IMR-90 (cell line): ENCODE results near the gene MAST3. TPM values are rescaled to one million over a fixed set of nuclear protein-coding genes. Genes with fewer than 3 reads are reported as not detected.

ENCODE experiments used
- ATAC-seq: fragments of 200-7000 bp; cut with Tn5 transposase; 2 replicates; pipeline ENCODE4 v1.9.1; 2020; ENCODE audit warnings: low read depth, mild to moderate bottlenecking, moderate library complexity
- BruUV-seq: library from RNA; stranded (reverse); fragments of 400-500 nt; replicated peaks from 2 replicates; lab custom pipeline; 2021; lab: Mats Ljungman, UMichigan
- CTCF ChIA-PET: fragments of 300-600 bp; formaldehyde crosslinking; extraction: SDS; loops from one replicate; lab custom pipeline; 2021; ENCODE audit warnings: antibody characterized with exemption; lab: Yijun Ruan, JAX
- POLR2A ChIA-PET: fragments of 300-600 bp; sonication (Branson Sonifier 250); formaldehyde crosslinking; loops from one replicate; lab custom pipeline; 2022; ENCODE audit warnings: antibody characterized with exemption; ENCODE audit not compliant: unreplicated experiment; lab: Charles Lee
- DNase-seq: peaks from one replicate; pipeline ENCODE4 v3.0.0; 2013
- H2AFZ ChIP-seq: replicated peaks from 2 replicates; pipeline ENCODE3; 2013; ENCODE audit warnings: low read length, mild to moderate bottlenecking; ENCODE audit not compliant: poor library complexity
- H2AK5ac ChIP-seq: 2 replicates; pipeline ENCODE4 v1.6.1; 2013; ENCODE audit warnings: low read depth, low read length, inconsistent platforms
- H2AK9ac ChIP-seq: replicated peaks from 2 replicates; pipeline ENCODE3; 2013; ENCODE audit warnings: mild to moderate bottlenecking, low read depth, low read length, moderate library complexity; ENCODE audit not compliant: poor library complexity
- H2BK120ac ChIP-seq: 2 replicates; pipeline ENCODE4 v1.6.1; 2013; ENCODE audit warnings: low read depth, low read length, inconsistent platforms
- H2BK15ac ChIP-seq: 3 replicates; pipeline ENCODE4 v1.6.1; 2013; ENCODE audit warnings: low read depth, low read length, inconsistent platforms
- H2BK20ac ChIP-seq: 2 replicates; pipeline ENCODE4 v1.6.1; 2013; ENCODE audit warnings: low read depth, mild to moderate bottlenecking, inconsistent platforms, low read length, moderate library complexity
- H2BK5ac ChIP-seq: 2 replicates; pipeline ENCODE4 v1.6.1; 2013; ENCODE audit warnings: mild to moderate bottlenecking, low read depth, low read length, inconsistent platforms; ENCODE audit not compliant: poor library complexity, severe bottlenecking
- H3K14ac ChIP-seq: replicated peaks from 2 replicates; pipeline ENCODE4 v1.6.1; 2013; ENCODE audit warnings: low read depth, low read length, inconsistent platforms
- H3K18ac ChIP-seq: 2 replicates; pipeline ENCODE4 v1.6.1; 2013; ENCODE audit warnings: low read depth, low read length, control low read depth
- H3K23ac ChIP-seq: 2 replicates; pipeline ENCODE4 v1.6.1; 2013; ENCODE audit warnings: low read depth, low read length, inconsistent platforms
- H3K27ac ChIP-seq: 2 replicates; pipeline ENCODE4 v1.5.1; 2013; ENCODE audit warnings: mild to moderate bottlenecking, control low read depth, low read length; ENCODE audit not compliant: insufficient read depth
- H3K27me3 ChIP-seq: 2 replicates; pipeline ENCODE4 v1.6.1; 2013; ENCODE audit warnings: low read length; ENCODE audit not compliant: control insufficient read depth, insufficient read depth
- H3K36me3 ChIP-seq: 2 replicates; pipeline ENCODE4 v1.6.1; 2013; ENCODE audit warnings: low read length, mixed read lengths; ENCODE audit not compliant: control insufficient read depth, insufficient read depth
- H3K4ac ChIP-seq: 2 replicates; pipeline ENCODE4 v1.6.1; 2013; ENCODE audit warnings: low read depth, low read length, inconsistent platforms
- H3K4me1 ChIP-seq: 2 replicates; pipeline ENCODE4 v1.6.1; 2013; ENCODE audit warnings: low read length, mixed read lengths; ENCODE audit not compliant: control insufficient read depth, insufficient read depth
- H3K4me2 ChIP-seq: 2 replicates; pipeline ENCODE4 v1.6.1; 2013; ENCODE audit warnings: low read depth, mild to moderate bottlenecking, control low read depth, low read length, moderate library complexity
- H3K4me3 ChIP-seq: 2 replicates; pipeline ENCODE4 v1.5.1; 2013; ENCODE audit warnings: low read depth, mild to moderate bottlenecking, control low read depth, low read length, moderate library complexity; ENCODE audit not compliant: insufficient read depth
- H3K56ac ChIP-seq: 2 replicates; pipeline ENCODE4 v1.6.1; 2013; ENCODE audit warnings: low read length, inconsistent platforms; ENCODE audit not compliant: insufficient read depth; ENCODE audit errors: extremely low read depth
- H3K79me1 ChIP-seq, 2 experiments: 2 replicates each; pipeline ENCODE4 v1.6.1; 2013; ENCODE audit warnings: low read length in 2 of 2, inconsistent platforms in 1 of 2, low read depth in 1 of 2
- H3K9ac ChIP-seq: 2 replicates; pipeline ENCODE4 v1.6.1; 2013; ENCODE audit warnings: low read depth, low read length, control low read depth
- H3K9me1 ChIP-seq: 2 replicates; pipeline ENCODE4 v1.6.1; 2013; ENCODE audit warnings: low read length, inconsistent platforms; ENCODE audit not compliant: insufficient read depth
- H3K9me3 ChIP-seq: 2 replicates; pipeline ENCODE4 v1.6.1; 2013; ENCODE audit warnings: low read length; ENCODE audit not compliant: control insufficient read depth, insufficient read depth
- H4K20me1 ChIP-seq: 2 replicates; pipeline ENCODE4 v1.6.1; 2013; ENCODE audit warnings: low read length, inconsistent platforms; ENCODE audit not compliant: insufficient read depth
- H4K5ac ChIP-seq: 2 replicates; pipeline ENCODE4 v1.6.1; 2013; ENCODE audit warnings: mild to moderate bottlenecking, low read depth, low read length, control low read depth
- H4K8ac ChIP-seq, 2 experiments: 2 replicates each; pipeline ENCODE4 v1.6.1; 2013; ENCODE audit warnings: low read depth in 2 of 2, low read length in 2 of 2, control low read depth in 1 of 2, inconsistent platforms in 1 of 2
- H4K91ac ChIP-seq: 2 replicates; pipeline ENCODE4 v1.6.1; 2013; ENCODE audit warnings: low read depth, low read length, inconsistent platforms; ENCODE audit not compliant: insufficient read depth
- MAFK ChIP-seq: IDR thresholded peaks from 2 replicates; pipeline ENCODE4 v1.6.1; 2012; ENCODE audit warnings: low read depth, low read length, improper control_type of control experiment
- MAZ ChIP-seq: IDR thresholded peaks from 2 replicates; pipeline ENCODE4 v1.6.1; 2012; ENCODE audit warnings: low read depth, mild to moderate bottlenecking, low read length, improper control_type of control experiment, moderate library complexity, borderline replicate concordance
- POLR2A ChIP-seq: IDR thresholded peaks from 2 replicates; pipeline ENCODE4 v1.6.1; 2012; ENCODE audit warnings: mild to moderate bottlenecking, low read depth, low read length
- RAD21 ChIP-seq: IDR thresholded peaks from 2 replicates; pipeline ENCODE4 v1.6.1; 2012; ENCODE audit warnings: low read length, improper control_type of control experiment
- WGBS, 2 experiments: methylation state at CpG; one replicate each; pipeline versions ENCODE4 v1.1.5 to v1.1.7; 2013; ENCODE audit warnings: missing lambda C conversion rate in 2 of 2; ENCODE audit not compliant: insufficient read length in 1 of 2; ENCODE audit errors: extremely low coverage in 2 of 2; 5-methylcytosine and 5-hydroxymethylcytosine counted together
- dilution Hi-C: fragments of 300-500 bp; cut with HindIII; formaldehyde crosslinking; loops from one replicate; pipeline ENCODE4 v1.14.3; 2018; ENCODE audit warnings: low sequenced_read_pairs; ENCODE audit not compliant: unreplicated experiment
- in situ Hi-C: fragments of 300-500 bp; cut with MboI; formaldehyde crosslinking; loops from 3 replicates; pipeline ENCODE4 v1.14.3; 2019; ENCODE audit warnings: low sequenced_read_pairs, inconsistent platforms, mixed read lengths
- intact Hi-C: fragments of 100-400 bp; cut with micrococcal nuclease; formaldehyde crosslinking; loops from 2 replicates; pipeline ENCODE4 v1.10.0; 2022
- polyA plus RNA-seq, 3 experiments: library from polyadenylated mRNA; depleted of rRNA; stranded (reverse); fragments of >200 nt; gene quantifications; 2 replicates each; pipeline ENCODE4 v1.2.3, GENCODE V29; 2012; ENCODE audit warnings: low replicate concordance in 1 of 3
- total RNA-seq: library from RNA; depleted of rRNA; stranded (reverse); fragments of >200 nt; gene quantifications from 2 replicates; pipeline ENCODE4 v1.2.3, GENCODE V29; 2012
- TF ChIP-seq, protein P1 (sequence below): fragments of 150-350 bp; IDR thresholded peaks from 2 replicates; pipeline ENCODE4 v1.6.1; 2017; ENCODE audit warnings: mild to moderate bottlenecking, antibody characterized with exemption, low read length, low read depth

MAST3 gene
- total and polyA plus RNA-seq, 2 of the 4 experiments (the other 2 are of a cell fraction), result 1.3 to 4.3 TPM

DNA sequence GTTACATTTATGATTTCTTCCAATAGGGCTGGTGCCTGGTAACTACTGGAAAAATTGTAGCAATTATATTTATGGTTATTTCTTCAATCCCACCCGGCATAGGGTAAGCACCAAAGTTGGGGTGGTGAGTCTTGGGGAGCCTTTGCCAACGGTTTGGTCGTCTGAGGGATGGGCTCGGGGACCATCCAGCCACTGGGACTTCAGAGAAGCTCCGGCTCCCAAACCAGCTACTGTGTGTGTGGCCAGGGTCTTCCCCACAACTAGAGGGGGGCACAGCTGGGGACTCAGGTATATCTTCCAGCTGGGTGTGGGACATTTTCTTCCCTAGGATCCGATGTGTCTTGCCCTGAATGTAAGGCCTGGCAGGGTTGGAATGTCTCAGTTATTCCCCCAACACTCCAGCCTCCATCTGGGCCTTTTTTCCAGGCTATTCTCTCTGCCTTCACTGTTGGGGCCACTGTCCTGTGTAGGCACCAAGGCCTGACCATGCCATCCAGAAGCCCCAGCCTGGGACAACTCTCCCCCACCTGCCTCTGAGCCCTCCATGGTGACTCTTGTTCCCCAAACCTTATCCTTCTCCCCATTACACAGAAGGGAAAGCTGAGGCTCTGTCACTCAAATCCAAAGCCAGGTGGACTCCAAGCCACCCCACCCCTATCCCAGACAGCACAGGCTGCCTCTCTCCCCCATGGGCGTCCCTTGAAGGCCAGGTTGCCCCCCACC is 74.9 kb downstream of the MAST3 start:
- Histone ChIP-seq H2BK15ac (no peak overlapping the region), H3K4me1 (peaks cover 3% of the 10 kb centered on the region; the same call in 1 of the 2 replicates), H3K36me3 (peaks cover 13% of the 10 kb centered on the region; the same call in 1 of the 2 replicates), H3K14ac (no peak overlapping the region), H3K27ac (no peak overlapping the region), H2AK9ac (no peak overlapping the region), H4K91ac (no peak overlapping the region), H3K9ac (no peak overlapping the region), H3K9me3 (no peaks in the 10 kb centered on the region), H4K5ac (no peak overlapping the region), H3K4ac (no peak overlapping the region), H2BK20ac (no peak overlapping the region), H4K8ac (no peak overlapping the region), H3K79me1 (no peaks in the 10 kb centered on the region), H2BK120ac (no peak overlapping the region), H2BK5ac (no peak overlapping the region), H3K9me1 (0 out of 2 replicates have a peak, but pooled peaks cover 3% of the 10 kb centered on the region), H4K20me1 (no peaks in the 10 kb centered on the region), H3K23ac (no peak overlapping the region), H2AK5ac (0 out of 2 replicates have a peak overlapping the region, but pooled peaks have one; percentile 5), H3K4me2 (no peak overlapping the region), H3K18ac (no peak overlapping the region), H3K27me3 (peaks cover 4% of the 10 kb centered on the region; the same call in 1 of the 2 replicates), H3K4me3 (no peak overlapping the region), H3K56ac (no peak overlapping the region), H2AFZ (no peak overlapping the region)
- ATAC-seq (no peak), DNase-seq (no peak)
- no CpG with 5 or more reads among the region's 7 CpGs for WGBS, 2 experiments
- ChIA-PET POLR2A (no interaction called here), CTCF (no interaction called here)
- intact Hi-C loops, result loop anchor here (5.0 kb wide), 2 partner anchors 80 to 165 kb away; partner anchors contain the start of gene ARRDC2
- in situ Hi-C loops, result no loop called here
- dilution Hi-C loops, result no loop called here
- TF ChIP-seq POLR2A, result no peak
- no peak for TF ChIP-seq RAD21
- TF ChIP-seq, protein P1, sequence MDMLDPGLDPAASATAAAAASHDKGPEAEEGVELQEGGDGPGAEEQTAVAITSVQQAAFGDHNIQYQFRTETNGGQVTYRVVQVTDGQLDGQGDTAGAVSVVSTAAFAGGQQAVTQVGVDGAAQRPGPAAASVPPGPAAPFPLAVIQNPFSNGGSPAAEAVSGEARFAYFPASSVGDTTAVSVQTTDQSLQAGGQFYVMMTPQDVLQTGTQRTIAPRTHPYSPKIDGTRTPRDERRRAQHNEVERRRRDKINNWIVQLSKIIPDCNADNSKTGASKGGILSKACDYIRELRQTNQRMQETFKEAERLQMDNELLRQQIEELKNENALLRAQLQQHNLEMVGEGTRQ, result no peak
- no peak for TF ChIP-seq MAZ
- no peak for TF ChIP-seq MAFK
- no TSS peak for BruUV-seq
